ENCODE data around the gene PPM1H.
"Not testable (repeated sequence)": the region's sequence is repeated elsewhere in the genome, so short reads cannot be mapped to it uniquely, and the experiment has no call there.

PPM1H gene, protein sequence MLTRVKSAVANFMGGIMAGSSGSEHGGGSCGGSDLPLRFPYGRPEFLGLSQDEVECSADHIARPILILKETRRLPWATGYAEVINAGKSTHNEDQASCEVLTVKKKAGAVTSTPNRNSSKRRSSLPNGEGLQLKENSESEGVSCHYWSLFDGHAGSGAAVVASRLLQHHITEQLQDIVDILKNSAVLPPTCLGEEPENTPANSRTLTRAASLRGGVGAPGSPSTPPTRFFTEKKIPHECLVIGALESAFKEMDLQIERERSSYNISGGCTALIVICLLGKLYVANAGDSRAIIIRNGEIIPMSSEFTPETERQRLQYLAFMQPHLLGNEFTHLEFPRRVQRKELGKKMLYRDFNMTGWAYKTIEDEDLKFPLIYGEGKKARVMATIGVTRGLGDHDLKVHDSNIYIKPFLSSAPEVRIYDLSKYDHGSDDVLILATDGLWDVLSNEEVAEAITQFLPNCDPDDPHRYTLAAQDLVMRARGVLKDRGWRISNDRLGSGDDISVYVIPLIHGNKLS

DNA sequence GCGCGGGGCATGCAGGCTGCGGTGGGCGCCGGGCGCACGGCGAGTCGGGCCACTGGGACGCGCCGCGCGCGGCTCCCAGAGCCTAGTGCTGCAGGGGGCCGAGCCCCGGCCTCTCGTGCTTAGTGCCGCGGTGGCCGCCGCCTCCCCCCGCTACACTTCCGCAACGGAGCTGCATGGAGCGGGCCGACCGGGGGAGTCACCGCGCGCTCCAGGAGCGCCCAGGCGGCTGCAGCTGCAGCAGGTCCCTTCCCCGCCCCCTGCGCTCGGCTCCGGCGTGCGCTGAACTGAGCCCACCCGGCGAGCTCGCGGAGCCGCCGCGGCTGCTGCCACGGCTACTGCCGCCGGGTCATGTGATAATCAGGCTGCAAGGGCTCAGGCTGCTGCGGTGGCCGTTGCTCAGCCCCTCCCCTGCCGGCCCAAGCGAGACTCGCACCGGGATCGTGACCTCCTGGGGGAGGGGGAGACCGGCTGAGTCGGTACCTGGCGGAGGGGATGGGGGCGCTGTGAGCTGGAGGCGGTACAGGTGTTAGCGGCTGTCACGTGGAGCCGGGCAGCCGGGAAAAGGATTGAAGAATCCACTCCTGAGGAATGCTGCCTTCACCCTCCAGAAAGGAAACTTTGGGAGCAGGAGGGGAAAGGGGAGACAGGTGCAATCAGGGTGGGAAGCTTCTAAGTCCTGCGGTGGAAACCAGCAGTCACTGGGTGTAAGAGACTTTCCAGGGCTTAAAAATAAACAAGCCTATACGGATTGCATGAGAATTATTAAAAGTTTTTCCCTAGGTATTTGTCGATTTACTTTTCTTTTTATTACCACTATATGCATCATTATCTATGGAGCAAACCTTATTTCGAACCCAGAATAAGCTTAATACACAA is at the start of gene PPM1H:
Gene PPM1H (minus strand): TSS at position 352 of the 876 bp plus-strand sequence. CDS start 414 bp downstream, outside the sequence.
- peak; percentile 66 for DNase-seq

DNA sequence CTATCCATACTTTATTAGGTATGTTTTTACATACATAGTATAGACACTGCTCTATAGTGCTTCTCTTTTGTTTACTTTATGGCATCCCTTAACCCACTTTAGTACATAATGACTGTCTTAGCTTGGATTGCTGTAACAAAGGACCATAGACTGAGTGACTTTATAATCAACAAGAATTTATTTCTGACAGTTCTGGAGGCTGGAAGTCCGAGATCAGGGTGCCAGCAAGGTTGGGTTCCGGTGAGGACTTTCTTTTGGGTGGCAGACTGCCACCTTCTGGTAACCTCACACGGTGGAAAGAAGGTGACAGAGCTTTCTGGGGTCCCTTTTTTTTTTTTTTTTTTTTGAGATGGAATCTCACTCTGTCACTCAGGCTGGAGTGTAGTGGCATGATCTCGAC is 48.6 kb upstream of the PPM1H start:
- peak; percentile 5 for DNase-seq

DNA sequence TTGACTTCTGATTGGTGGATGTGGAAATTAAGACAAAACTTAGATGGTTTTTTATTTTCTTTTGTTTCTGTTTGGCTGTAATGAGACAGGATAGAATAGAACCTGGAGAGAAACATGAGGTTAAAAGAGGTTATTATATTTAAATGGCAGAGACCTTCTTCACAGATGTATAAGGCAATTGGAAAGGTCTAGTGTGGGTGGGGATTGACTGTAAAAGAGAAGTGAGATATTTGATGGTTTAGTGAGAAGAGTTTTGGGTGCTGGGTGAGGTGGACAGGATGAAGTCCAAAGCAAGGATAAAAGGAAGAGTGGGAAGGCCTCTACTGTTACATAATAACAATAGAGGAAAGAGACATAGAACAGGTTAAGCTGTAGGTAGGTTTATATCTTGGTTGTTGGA is 43.8 kb upstream of the PPM1H start:
- no peak for DNase-seq

DNA sequence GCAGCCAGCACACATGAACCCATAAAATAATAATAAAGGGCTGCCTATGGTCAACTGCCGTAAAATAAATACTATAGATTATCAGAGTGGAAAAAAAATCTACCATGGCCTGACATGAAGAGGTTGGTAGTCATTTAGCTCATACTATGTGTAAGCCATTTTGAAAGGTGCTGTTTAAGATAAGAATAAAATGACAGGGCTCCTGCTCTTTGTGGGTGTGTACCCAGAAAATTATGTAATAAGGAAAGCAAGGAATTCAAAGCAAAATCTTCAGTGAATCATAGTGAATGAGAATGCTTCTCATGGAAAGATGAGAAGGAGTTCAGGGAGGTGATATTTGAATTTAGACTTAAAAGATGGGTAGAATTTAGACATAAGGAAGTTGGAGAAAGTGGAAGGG is 42.9 kb upstream of the PPM1H start:
- no peak for DNase-seq

DNA sequence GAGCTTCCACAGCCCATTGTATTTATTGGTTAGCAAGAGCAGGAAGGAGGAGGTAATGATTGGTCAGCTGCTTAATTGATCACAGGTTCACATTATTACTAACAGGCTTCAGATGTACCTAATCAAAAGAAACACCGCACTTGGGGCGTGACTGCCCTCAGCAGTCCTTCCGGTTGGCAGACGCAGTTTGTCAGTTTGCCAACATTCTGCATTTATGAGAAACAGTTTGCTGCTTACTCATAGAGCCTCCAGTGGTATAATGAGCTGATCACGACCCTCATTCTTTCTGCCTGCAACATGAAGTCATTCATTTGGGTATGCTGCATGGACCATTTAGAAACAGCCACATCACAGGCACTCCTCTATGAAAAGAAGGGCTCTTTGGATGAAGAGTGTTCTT is 42.5 kb upstream of the PPM1H start:
- DNase-seq: peak; percentile 3

DNA sequence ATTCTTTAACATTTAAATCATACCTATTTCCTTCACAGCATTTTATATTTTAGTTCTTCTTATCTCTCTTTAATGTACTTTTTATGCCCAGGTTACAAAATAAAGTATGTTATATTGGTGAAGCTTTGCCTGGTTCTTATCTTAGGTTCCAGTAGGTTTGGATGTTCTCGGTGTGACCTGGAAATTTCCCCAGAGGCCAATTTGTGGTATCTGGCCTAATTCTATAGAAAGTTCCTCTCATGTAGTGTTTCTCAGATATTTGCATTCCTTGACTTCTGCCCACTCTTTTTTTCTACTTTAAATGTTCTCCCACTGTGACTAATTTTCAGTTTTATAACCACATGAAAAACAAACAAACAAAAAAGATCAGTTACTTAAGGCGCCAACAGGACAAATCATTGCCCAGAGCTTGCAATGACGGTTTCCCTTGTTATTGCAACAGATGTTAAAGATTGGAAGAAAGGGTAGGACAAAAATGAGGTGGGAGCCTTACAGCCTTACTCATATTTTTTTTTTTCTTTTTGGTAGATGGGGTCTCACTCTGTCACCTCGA is 41.2 kb upstream of the PPM1H start:
- DNase-seq: no peak

DNA sequence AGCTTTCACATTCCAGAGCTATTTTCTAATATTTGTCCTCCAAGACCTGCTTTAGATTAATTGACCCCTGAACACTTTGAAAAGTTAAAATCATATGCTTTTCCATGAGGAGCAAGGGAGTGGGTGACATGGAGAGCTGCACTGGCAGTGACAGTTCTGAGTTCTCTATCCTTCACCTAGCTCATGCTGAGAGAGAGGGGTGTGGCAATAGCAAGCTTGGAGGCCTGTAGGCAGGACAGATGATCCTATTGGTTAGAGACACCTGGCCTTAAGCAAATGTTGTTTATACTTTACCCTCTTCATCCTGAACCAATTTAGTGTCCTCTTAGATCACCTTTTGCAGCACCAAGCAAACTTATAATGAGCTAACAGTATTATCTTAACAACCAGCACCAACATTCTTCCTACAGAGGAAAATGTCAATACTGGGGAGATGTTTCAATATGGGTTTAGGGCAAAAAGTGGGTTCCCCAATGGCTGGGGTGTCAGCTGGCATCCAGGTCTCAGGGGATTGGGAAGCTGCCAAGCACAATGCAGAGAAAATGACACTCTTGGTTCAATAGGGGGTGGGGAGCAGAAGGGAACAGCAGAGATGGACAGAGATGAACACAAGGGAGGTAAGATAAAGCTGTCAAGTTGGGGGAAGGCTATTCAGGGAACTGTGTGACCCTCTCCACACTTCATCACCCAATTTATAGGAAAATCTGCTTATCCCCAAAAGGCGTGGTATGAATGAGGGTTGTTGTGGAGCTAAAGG is 37.0 kb upstream of the PPM1H start:
- DNase-seq: no peak

DNA sequence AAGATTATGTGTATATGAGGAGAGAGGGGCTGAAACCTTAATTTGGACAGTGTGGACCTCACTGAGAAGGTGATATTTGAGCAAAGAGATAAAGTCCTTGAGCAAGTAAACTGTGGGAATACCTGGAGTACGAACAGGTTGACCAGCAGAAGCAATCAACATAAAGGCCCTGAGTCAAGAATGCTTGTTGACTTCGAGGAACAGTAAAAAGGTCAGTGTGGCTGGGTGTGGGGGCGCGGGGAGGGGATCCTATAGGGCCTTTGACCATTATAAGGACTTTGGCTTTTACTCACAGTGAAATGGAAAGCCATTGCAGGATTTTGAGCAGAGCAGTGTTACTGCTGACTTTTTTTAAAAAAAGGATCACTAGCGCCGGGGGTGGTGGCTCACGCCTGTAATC is 34.7 kb upstream of the PPM1H start:
- DNase-seq: no peak

DNA sequence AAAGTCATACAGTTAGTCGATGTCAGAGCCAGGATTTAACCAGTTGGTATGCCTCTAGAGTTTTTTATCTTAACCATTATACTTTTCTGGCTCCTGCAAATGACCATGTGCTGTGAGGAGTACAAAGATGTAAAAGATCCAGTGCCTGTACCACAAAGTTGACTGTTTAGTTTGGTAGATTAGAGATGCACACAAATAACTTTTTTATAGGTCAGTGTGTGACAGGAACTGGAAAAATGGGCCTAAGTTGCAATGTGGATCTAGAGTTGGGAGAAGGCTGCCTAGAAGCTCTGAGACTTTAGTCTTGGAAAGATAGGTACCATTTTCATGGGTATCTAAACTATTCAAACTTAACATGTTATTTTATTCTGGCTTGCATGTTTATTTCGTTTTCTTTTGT is 32.8 kb upstream of the PPM1H start:
- no peak for DNase-seq

DNA sequence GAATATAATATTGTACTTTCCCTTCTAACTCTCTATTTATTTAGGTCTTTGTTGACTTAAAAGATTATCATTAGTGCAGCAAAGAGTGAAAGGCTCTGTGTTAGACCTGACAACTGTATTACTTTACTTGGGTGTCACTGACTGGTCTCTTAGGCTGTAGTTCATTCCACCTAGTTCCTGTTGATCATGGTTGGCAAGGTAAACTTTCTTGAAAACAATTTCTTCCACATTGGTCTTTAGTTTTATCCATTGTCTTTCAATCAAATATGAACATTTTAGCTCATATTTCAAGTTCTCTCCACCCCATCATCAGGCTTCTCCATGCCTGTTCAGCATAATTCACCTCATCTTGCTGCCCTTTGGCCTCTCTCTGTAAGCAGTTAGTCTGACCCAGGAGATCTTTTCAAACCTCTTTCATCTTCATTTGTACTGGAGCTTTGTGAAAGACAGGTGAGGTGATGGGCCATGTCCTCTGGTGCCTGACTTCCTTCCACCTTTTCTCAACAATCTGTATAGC is 32.1 kb upstream of the PPM1H start:
- DNase-seq: no peak

DNA sequence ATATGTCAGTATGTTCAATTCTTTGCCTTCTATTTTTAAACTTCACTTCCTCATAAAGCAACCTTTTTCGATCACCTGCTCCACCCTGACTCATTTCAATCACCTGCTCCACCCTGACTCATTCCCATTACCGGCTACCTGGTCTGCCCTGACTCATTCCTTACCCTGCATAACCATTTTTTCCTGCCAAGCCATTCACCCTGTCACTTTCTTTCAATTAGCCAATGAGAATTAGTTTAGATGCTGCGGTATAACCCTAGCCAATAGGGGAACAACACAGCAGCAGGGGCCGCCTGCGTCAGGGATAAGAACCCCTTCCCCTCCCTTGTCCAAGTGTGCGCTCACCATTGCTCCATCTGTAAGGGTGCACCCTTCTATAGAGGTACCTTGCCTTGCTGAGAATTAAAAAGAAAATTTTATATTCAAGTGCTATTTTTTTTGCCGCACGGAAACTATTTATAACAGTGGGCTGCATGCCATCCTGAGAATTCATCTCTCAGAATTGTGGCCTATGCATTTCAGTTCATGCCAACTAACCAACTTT is 31.6 kb upstream of the PPM1H start:
- not testable (repeated sequence) for DNase-seq

DNA sequence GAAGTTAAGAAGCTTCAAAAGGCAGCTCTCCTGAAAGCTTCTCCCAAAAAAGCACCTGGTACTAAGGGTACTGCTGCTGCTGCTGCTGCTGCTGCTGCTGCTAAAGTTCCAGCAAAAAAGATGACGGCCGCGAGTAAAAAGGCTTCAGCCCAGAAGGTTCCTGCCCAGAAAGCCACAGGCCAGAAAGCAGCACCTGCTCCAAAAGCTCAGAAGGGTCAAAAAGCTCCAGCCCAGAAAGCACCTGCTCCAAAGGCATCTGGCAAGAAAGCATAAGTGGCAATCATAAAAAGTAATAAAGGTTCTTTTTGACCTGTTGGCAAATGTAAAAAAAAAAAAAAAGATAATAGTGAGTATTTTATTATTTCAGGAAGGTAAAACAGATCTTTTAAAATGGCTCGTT is 30.8 kb upstream of the PPM1H start:
- not testable (repeated sequence) for DNase-seq

DNA sequence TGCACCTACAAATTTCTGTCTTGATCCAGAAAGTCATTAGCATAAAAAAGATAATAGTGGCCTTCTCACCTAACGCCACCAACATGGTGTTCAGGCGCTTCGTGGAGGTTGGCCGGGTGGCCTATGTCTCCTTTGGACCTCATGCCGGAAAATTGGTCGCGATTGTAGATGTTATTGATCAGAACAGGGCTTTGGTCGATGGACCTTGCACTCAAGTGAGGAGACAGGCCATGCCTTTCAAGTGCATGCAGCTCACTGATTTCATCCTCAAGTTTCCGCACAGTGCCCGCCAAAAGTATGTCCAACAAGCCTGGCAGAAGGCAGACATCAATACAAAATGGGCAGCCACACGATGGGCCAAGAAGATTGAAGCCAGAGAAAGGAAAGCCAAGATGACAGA is 30.3 kb upstream of the PPM1H start:
- DNase-seq: not testable (repeated sequence)

DNA sequence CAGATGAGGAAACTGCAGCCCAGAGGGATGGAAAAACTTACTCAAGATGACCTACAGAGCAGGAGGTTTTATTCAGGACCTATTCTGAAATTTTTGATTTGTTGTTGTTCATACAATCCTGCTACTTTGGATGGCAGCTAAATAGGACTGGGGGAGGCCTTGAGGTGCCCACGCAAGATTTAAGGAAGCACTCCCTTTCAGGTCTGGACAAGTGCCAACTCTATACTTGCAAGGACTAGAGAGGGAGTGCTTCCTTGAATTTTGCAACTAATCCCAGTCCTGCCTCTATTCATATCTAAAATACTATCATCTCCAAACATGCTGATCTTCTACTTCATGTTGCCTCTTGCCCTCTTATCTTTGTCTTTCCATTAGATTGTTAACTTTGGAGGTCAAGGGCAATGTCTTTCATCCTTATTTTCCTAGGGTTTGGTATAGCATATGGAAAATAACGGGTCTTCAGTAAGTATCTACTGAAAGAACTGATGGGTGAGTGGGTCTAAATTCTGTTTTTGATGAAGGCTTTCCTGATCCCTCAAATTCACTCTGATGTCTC is 28.6 kb upstream of the PPM1H start:
- DNase-seq: no peak

DNA sequence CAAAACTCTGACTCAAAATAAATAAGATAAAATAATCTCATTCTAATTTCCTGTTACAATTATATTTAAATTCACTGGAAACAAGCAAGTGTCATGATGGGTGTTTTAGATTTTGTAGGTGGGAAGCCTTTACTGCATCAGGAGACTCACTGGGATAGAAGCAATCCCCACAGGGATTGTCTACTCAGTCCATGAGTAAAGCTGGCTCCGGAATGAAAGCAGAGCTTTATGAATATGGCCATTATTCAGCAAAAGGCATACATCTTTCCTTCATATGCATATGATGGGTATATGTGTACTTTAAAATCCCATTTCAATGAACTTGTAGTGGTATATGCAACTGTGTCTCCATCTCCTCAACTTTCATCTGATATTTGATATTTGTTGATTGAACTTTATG is 25.4 kb upstream of the PPM1H start:
- DNase-seq: no peak

DNA sequence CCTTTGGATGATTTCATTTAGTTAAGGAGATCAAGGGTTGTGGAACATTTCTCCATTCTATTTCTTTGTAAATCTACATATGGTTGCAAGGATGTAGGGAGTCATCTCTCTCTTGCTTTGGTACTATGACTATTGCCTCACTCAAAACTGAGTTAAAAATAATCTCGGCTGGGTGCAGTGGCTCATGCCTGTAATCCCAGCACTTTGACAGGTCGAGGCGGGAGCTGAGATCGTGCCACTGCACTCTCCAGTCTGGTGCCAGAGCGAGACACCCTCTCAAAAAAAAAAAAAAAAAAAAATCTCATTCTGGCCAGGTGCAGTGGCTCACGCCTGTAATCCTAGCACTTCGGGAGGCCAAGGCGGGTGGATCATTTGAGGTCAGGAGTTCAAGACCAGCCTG is 24.8 kb upstream of the PPM1H start:
- DNase-seq: no peak

DNA sequence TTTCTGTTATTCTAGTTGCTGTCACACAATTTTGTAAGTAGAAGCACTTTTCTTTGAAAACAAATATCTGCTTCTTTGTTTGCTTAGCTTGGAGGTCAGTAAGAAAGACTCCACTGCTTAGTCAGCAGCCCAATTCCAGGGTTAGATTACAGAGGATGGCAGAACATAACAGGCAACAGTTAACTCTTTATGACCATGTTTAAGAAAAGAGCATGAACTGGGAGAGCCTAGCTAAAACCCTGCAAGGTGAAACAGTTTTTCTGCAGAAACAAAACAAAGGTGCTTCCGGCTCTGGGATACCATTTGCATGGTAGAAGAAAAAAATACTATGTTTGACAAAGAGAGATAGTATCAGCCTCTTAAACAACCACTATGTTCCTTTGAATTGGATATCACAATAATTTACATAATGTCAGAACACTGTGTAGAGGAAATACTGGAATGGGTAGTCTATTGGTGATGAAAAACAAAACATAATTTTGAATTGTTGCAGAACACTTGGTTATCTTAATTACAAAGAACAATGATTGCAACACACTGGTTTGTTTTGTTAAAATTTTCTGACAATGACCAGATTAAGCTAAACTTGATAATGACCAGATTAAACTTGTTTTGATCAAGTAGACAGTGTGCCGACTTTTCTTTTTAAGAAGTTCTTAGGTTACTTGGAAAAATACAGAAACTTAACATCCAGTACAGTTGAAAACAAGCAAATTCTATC is 22.4 kb upstream of the PPM1H start:
- DNase-seq: no peak

DNA sequence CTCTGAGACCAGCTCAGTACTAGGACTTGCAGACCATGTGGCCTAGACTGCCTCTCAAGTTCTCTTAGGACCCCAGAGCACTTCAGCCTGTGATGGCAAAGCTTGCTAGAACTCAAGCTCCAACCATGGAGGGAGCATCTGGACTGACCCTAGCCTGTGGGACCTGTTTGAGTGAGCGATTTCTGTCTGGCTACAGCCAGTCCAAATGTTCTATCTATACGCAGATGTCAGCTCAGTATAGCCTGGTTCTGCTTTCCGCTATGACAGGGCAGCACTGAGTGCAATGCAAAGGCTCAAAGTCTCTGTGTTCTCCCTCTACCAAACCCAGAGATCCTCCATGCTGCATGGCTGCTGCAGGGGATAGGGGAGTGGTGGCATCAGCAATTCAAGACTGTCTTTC is 20.7 kb upstream of the PPM1H start:
- no peak for DNase-seq

DNA sequence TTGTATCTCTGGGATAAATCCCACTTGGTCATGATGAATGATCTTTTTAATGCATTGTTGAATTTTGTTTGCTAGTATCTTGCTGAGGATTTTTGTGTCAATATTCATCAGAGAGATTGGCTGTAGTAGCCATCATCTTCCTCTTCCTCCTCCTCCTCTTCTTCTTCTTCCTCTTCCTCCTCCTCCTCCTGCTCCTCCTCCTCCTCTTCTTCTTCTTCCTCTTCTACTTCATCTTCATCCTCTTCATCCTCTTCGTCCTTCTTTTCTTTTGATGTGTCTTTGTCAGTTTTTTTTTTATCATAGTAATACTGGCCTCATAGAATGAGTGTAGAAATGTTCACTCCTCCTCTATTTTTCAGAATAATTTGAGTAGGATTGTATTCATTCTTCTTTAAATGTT is 15.4 kb upstream of the PPM1H start:
- DNase-seq: no peak

DNA sequence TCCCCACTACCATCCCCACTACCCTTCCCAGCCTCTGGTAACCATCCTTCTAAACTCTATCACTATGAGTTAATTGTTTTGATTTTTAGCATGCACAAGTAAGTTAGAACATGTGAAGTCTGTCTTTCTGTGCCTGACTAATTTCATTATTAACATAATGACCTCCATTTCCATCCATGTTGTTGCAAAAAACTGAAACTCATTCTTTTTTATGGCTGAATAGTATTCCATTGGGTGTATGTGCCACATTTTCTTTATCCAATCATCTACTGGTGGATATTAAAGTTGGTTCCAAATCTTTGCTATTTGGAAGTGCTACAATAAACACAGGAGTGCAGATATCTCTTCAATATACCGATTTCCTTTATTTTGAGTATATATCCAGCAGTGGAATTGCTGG is 13.2 kb upstream of the PPM1H start:
- DNase-seq: no peak

DNA sequence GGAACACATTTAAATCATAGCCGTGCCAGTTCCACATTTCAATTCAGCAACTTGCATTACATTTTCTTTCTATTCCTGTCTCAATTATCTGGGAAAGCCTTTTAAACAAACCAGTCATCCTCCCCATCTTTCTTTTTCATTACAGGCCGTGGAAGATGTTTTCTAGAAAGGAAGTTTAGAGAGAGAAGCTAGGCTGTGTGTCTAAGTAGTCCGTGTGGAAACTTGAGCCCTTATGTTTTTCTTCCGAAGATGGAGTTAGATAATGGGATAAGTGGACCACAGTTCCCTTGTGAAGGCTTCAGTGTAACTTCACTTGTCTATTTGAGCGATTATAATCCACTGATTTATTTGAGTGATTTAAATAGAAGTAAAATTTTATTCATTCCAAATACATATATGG is 12.4 kb upstream of the PPM1H start:
- DNase-seq: no peak

Measured in NCI-H1092 treated with DMSO at 0.1 percent for 48 hours (cell line).